NCI-H2171 treated with DMSO at 0.1 percent for 48 hours (cell line): ENCODE results near the gene KIAA1671.

Experiments used
- DNase-seq: peaks from one replicate; lab custom pipeline; 2025; lab: John Stamatoyannopoulos, UW

KIAA1671 gene

GRCh38 chr22:25146307-25146706 is 193.8 kb downstream of the KIAA1671 start:
- DNase-seq = no peak

- no peak for DNase-seq
Observed at GRCh38 chr22:25146906-25147641, 194.6 kb downstream of the KIAA1671 start.

- DNase-seq = peak; percentile 17
Observed at GRCh38 chr22:25147642-25147928, 195.1 kb downstream of the KIAA1671 start.

DNA sequence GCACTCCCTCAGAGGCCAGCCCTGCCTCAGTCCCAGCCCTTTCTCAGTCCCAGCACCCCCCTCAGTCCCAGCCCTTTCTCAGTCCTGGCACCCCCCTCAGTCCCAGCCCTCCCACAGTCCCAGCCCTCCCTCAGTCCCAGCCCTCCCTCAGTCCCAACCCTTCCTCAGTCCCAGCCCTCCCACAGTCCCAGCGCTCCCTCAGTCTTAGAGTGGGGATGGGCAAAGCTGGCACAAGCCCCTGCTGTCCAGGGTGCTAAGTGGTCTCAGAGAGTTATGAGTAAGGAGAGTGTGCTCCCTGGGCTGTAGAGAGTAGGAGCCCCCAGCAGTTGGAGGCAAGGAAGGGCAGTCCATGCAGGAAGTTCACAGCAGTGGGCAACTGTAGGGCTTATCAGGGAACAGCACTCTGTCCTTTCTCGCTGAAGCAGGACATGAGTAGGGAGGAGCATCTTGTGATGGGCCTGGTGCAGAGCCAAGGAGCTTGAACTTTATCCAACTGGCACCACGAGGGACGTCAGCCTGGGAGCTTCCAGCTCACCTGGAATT is 195.7 kb downstream of the KIAA1671 start:
- no peak for DNase-seq

DNA sequence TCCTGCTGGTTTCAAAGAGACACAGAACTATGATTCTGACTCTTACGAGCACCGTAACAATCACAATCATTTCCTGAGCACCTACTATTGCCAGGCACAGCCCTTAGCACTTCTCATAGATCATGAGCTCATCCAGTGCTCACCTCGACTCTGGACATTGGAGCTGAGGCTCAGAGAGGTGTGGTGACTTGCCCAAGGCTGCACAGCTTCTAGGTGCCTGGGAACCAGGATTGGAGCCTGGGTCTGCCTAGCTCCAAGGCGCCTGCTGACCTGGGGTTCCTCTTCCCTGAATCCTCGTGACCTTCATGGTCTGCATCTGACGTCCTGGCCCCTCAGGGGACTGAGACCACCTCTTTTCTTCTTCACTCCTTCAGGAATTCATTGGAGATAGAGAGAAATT is 196.5 kb downstream of the KIAA1671 start:
- no peak for DNase-seq

GRCh38 chr22:25153961-25154666 is 201.6 kb downstream of the KIAA1671 start:
- DNase-seq = no peak

DNA sequence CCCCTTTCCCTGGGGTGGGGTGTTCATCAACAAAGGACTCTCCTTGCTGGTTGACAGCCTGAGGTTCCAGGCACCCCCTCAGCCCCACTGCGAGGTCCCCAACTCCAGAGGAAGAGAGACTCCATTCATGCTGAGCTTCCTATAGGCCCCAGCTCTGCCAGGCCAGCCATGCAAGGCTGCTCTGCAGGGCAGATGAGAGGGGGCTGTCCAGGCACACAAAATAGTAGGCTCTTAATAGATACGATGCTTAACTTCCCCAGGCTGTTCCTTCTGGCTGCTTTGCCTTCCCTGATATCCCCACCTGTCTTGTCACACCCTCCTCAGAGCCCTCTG is 202.1 kb downstream of the KIAA1671 start:
- no peak for DNase-seq

GRCh38 chr22:25156736-25157135 is 204.2 kb downstream of the KIAA1671 start:
- DNase-seq = no peak

DNA sequence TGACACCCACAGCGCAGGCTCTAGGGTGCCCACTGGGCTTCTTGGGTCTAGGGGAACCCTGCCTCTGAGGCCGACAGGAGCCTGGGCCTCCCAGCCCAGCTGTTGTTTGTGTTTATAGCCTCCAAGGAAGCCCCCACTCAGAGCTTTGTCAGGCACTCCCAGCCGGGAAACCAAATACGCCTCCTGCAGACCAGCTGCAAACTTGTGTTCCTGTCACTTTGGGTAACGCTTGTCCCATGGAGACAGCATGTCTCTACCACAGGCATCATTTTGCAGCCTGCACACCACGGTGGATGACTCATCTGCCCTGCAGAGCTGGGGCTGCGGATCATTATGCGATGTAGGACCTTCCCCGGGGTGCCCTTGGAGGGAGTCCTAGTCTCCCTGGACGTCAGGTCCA is 206.5 kb downstream of the KIAA1671 start:
- peak; percentile 29 for DNase-seq

DNA sequence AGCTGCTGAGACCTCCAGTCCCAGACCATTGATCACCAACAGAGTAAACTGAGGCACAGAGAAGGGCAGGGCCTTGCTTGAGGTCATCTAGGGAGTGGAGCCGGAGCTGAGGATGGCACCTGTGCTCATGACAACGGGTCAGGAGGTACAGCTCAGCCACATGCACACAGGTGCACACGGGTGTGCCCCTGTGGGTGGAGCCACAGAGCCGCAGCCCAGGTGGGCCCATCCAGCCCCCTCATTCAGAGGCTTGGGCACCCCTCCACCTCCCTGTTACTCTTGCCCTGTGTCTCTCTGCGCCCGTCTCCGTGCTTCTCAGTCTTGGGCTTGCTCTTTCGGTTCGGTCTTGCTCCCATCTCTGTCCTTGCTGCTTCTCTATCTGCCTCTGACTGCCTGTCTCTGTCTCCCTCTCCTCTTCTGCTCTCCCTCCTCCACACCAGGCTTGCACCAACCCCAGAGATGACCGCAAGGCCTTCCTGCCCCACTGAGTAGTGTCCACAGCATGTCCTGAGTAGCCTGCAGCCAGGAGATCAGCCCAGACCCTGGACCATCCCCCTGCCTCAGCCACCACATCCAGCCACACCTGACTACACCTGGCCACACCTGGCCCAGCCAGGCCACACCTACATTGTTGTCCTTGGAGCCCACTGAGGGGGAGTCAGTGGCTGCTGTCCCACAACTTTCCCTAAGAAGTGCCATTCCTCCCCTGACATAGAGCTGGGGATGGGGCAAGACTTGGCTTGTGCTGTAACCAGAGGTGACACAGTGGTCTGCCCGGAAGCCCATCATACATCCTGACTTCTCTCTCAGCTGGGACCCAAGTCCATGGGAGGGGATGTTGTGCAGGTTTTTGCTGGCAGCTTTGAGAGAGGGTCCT is 207.8 kb downstream of the KIAA1671 start:
- no peak for DNase-seq

DNA sequence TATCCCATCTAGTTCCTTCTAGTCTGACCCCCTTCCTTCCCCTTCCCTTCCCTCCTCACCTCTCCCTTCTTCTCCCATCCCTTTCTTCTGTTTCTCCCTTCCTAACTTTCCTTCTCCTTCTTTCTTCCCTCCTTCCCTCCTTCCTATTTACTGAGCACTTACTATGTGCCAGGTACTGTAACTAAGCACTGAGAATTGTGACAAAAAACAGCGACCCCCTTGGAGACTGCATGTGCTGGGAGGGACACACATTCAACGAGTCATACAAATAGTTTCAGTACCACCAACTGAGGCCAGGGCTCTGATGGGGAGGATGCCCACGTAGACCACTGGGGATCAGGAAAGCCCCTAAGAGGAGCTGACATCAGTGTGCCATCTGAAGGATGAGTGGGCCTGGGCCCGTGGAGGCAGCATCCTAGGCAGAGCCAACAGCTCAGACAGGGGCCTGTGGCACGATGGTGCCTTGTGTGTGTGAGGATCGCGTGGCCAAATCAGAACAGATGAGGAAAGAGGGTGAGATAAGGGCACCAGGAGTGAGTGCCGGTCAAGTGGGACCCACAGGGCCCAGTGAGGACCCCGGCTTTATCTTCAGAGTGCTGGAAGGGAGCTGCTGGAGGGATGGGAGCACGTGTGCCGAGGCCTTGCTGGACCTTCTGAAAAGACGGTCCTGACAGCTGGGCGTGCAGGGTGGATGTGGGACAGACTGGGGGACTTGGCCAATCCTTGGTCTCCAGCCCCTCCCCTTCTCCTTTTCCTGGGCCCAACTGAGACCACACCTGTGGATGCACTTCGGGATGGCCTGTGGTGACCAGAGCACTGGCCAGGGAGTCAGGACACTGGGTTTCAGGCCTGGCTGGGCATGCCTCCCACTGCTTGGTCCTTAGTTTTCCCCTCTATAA is 208.8 kb downstream of the KIAA1671 start:
- DNase-seq = no peak

DNA sequence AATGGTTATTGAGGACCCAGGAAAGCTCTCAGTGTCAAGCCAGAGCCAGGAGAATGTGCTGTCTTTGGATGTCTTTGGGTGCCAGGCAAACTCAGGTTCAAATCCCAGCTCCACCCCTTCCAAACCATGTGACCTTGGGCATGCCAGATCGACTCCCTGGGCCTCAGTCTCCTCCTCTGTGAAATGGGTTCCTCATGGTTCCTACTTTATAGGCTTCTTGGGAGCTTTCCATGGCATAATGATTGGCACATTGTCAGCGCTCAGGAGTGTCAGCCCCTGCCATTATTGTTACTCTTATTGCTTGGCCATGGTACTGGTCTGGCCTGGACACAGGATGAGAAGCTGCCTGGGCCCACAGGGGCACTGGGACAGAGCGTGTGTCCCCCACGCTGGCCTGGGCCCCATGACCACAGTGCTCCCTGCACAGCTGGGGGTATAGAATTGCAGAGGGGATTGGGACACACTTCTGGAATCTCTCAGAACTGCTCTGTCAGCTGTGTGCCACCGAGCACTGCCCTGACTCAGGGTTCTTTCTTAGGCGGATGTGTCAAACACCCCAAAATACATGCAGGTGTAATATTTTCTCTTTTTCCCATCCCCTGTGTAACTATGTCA is 209.5 kb downstream of the KIAA1671 start:
- DNase-seq = no peak

DNA sequence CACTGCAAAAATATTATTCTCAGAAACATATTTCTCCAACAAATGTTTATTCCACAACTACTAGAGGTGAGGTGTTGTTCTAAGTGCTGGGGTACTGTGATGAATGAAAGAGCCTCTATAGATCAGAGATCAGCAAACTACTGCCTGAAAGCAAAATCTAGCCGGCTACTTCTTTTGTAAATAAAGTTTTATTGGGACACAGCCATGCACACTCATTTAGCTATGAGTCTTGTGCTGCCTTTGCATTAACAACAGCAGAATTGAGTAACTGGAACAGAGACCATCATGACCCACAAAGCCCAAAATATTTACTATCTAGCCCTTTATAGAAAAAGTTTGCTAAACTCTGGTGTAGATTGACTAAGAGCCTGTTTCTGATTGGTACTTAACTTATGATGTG is 210.0 kb downstream of the KIAA1671 start:
- no peak for DNase-seq

DNA sequence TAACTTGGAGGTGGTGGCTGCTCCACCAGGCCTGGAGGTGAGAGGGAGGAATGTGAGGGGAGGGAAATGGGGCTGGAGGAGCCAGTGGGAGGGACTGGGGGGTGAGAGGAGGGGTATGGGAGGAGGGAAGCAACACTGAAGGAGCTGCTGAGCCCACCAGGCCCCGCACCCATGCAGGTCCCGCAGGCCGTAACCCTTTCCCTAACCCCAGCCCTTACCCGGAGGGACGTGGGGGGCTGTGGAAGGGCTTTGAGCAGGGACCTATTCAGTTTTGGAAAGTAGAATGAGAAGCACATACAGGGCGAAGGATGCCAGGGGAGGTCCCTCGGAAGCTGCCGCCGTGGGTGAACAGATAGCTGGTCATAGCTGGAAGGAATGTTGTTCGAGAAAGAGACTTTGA is 213.3 kb downstream of the KIAA1671 start:
- no peak for DNase-seq

- no peak for DNase-seq
Observed at GRCh38 chr22:25166266-25167040, 213.9 kb downstream of the KIAA1671 start.

GRCh38 chr22:25167082-25167481 is 214.6 kb downstream of the KIAA1671 start:
- DNase-seq = no peak

GRCh38 chr22:25167834-25168601 is 215.5 kb downstream of the KIAA1671 start:
- no peak for DNase-seq

DNA sequence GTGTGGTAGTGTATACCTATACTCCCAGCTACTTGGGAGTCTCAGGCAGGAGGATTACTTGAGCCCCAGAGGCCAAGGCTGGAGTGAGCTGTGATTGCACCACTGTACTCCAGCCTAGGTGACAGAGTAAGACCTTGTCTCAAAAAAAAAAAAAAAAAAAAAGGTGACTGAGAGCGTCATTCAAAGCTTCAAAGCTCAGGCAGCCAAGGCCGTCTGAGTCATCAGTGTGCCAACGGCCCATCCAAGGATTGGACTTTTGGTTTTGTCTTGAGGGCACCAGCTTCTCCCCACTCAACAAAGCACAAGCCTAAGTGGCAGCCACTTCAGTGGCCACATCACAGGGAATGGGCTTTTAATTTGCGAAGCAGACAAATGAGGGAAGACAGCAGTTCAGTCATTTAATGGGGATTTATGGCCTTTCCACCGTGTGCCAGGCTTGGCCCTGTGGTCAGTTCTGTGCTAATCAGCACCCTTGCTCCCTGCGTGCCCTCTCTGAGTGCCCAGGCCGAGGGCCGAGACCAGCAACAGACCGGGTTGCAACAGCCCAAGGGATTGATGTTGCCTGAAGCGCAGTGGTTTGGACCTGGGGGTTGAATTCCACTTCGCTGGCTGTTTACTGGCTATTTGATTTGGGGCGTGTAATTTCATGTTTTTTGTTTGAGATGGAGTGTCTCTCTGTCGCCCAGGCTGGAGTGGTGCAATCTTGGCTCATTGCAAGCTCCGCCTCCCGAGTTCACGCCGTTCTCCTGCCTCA is 216.9 kb downstream of the KIAA1671 start:
- DNase-seq = no peak

GRCh38 chr22:25170426-25170980 is 218.0 kb downstream of the KIAA1671 start:
- no peak for DNase-seq
